ENCODE results near the gene ATRN.

Gene ATRN

GRCh38 chr20:3645309-3646066, 174.7 kb downstream of the ATRN start:
- DNase-seq (ENCODE audit: low spot score) = no peak
- H3K27ac ChIP-seq = no peak overlapping the region
- CTCF ChIA-PET = no interaction called here
- TF ChIP-seq CTCF (conservative IDR thresholded peaks at IDR 0.05; ENCODE audit: low read depth) = no peak
- POLR2A ChIA-PET (ENCODE audit: low non-redundant PET) = no interaction called here

GRCh38 chr20:3646067-3646440, 175.2 kb downstream of the ATRN start:
- CTCF ChIA-PET = no interaction called here
- DNase-seq (ENCODE audit: low spot score) = no peak
- POLR2A ChIA-PET (ENCODE audit: low non-redundant PET) = no interaction called here
- no peak for TF ChIP-seq CTCF (conservative IDR thresholded peaks at IDR 0.05; ENCODE audit: low read depth)
- H3K27ac ChIP-seq = no peak overlapping the region

- ChIA-PET CTCF (no interaction called here), POLR2A (ENCODE audit: low non-redundant PET) (no interaction called here)
- no peak overlapping the region for H3K27ac ChIP-seq
- TF ChIP-seq CTCF (conservative IDR thresholded peaks at IDR 0.05; ENCODE audit: low read depth) = no peak
- DNase-seq (ENCODE audit: low spot score) = no peak
Measured at GRCh38 chr20:3646651-3647050, 175.8 kb downstream of the ATRN start.

GRCh38 chr20:3647473-3647872, 176.7 kb downstream of the ATRN start:
- no peak for TF ChIP-seq CTCF (conservative IDR thresholded peaks at IDR 0.05; ENCODE audit: low read depth)
- ChIA-PET POLR2A (ENCODE audit: low non-redundant PET) (no interaction called here), CTCF (interaction anchor here (0.6 kb wide), 1 partner anchor 67 kb away, joined by 4 read pairs; no protein-coding TSS in a partner anchor)
- H3K27ac ChIP-seq = no peak overlapping the region
- DNase-seq (ENCODE audit: low spot score) = no peak

- H3K27ac ChIP-seq = no peak overlapping the region
- DNase-seq (ENCODE audit: low spot score) = no peak
- ChIA-PET POLR2A (ENCODE audit: low non-redundant PET) (no interaction called here), CTCF (no interaction called here)
- TF ChIP-seq CTCF (conservative IDR thresholded peaks at IDR 0.05; ENCODE audit: low read depth) = no peak
Measured at GRCh38 chr20:3648951-3649350, 178.1 kb downstream of the ATRN start.

GRCh38 chr20:3651204-3651962, 180.6 kb downstream of the ATRN start:
- TF ChIP-seq CTCF (conservative IDR thresholded peaks at IDR 0.05; ENCODE audit: low read depth) = no peak
- POLR2A ChIA-PET (ENCODE audit: low non-redundant PET) = no interaction called here
- CTCF ChIA-PET = interaction anchor here (0.5 to 1.0 kb wide), 4 partner anchors 8 to 377 kb away, joined by 3 to 4 read pairs (median 4); no protein-coding TSS in a partner anchor
- no peak for DNase-seq (ENCODE audit: low spot score)
- H3K27ac ChIP-seq = no peak overlapping the region
